ENCODE results near the gene SPTBN4.
"Not testable (repeated sequence)": the region's sequence is repeated elsewhere in the genome, so short reads cannot be mapped to it uniquely, and the experiment has no call there.

SPTBN4 gene

DNA sequence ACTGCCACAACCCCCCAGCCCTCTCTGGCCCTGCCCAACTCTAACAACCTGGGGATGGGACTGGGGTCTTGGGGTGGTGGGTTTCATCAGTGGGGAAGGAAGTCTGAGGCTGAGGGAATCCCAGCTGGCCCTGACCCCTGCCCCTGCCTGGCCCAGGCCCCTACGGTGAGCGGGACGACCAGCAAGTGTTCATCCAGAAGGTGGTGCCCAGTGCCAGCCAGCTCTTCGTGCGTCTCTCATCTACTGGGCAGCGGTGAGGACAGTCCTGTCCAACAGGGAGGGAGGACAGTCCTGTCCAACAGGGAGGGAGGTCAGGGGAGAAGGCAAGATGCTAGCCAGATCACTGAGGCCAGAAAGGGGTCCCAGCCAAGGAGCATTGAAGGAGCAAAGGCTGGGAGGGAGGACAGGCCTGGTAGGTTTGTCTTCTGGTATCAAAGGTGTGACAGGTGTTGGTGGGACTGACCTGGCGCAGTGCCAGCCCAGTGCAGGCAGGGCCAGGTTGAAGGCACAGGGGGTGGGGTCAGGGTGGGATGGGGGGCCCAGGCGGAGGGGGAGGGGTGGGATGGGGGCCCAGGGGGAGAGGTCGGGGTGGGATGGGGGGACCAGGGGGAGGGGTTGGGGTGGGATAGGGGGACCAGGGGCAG lies 122.2 kb downstream of the SPTBN4 start:
- no peak for DNase-seq (ENCODE audit: low spot score)

- DNase-seq (ENCODE audit: low spot score) = no peak
These were observed 123.0 kb downstream of the SPTBN4 start for GRCh38 chr19:40589591-40590429.

DNA sequence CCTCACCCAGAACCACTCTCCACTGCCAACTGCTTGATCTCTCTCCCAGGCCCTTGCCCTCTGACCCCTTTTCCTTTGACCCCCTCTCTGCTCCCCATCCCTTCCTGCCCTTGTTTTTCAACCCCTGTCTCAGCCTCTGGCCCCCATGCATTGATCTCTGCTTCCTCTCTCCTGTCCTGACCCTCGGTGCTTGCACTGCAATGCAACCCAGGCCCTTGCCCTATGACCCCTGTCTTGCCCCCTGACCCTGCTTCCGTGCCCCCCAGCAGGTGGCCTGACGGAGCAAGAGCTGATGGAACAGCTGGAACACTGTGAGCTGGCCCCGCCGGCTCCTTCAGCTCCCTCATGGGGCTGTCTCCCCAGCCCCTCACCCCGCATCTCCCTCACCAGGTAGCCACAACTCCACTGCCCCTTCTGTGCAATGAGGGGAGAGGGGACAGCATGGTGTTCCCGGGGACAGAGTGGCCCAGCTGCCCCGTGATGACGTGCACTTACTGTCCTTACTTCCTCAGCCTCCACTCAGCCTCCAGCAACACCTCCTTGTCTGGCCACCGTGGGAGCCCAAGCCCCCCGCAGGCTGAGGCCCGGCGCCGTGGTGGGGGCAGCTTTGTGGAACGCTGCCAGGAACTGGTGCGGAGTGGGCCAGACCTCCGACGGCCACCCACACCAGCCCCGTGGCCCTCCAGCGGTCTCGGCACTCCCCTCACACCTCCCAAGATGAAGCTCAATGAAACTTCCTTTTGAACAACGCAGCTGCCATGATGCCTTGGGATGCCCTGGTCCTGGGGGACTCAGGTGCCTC lies 123.9 kb downstream of the SPTBN4 start:
- DNase-seq (ENCODE audit: low spot score) = no peak

DNA sequence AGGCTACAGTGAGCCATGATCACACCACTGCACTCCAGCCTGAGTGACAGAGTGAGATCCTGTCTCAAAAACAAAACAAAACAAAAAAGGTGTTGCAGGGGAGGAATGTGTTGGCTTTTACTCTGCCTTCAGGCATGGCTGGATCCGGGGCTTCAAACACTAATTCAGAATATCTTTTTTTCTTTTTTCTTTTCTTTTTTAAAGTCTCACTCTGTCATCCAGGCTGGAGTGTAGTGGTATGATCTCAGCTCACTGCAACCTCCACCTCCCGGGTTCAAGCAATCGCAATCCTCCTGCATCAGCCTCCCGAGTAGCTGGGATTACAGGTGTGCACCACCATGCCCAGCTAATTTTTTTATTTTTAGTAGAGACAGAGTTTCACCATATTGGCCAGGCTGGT lies 124.9 kb downstream of the SPTBN4 start:
- DNase-seq (ENCODE audit: low spot score) = not testable (repeated sequence)

- DNase-seq (ENCODE audit: low spot score) = peak; percentile 62
These were observed 125.4 kb downstream of the SPTBN4 start for GRCh38 chr19:40592170-40592569.

- DNase-seq (ENCODE audit: low spot score) = peak; percentile 56
These were observed 127.5 kb downstream of the SPTBN4 start for GRCh38 chr19:40594255-40594654.

GRCh38 chr19:40594657-40595091 lies 127.9 kb downstream of the SPTBN4 start:
- peak; percentile 20 for DNase-seq (ENCODE audit: low spot score)

DNA sequence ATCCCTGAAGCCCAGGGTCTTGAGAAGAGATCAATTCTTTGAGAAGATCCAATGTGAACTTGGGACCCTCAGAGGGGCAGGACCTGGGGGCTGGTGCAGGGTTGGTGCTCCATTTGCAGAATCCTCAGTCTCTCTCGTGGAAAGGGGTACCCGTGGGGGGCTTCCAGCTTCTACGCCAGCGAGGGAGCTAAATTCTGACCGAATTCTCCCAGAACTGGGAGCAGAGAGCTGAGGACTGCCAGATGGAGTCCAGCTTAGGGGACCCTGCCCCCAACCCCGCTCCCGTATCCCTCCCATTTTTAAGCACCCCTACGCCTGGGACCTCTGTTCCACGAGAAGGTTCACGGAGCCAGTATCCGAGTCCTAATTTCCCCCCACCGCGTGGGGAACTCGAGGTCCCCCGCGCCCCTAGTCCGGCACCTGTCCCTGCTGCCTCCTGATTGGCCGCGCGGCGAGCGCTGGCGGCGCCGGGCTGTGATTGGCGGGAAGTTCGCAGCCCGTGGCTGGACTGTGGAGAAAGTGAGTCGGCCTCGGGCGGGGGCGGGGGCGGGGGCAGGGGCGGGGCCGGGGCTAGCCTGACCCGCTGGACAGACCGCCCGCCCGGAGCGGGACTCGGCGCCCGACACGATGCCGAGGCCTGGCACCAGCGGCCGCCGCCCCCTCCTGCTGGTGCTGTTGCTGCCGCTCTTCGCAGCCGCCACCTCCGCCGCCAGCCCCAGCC lies 130.0 kb downstream of the SPTBN4 start:
- DNase-seq (ENCODE audit: low spot score) = peak; percentile 87

DNA sequence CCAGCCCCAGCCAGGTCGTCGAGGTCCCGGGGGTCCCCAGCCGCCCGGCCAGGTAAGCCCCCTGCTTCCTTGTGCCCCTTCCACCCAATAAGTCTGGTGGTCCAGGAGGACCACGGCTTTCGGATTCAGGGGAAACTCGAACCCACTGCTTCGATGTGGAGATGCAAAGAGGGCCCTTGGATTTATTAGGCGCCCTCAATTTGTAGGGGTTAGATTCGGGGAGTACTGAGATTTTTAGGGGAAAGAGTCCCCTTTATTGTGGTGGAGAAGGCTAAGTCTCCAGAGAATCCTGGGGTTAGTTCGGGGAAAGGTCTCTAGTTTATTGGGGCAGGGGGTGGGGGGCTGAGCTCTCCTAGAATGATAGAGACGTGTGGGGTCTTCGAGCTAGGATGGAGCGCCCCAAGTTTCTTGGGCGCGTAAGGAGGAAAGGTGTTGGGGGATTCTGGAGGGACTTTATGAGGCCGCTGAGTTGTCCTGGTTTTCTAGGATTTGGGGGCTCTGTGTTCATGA lies 130.6 kb downstream of the SPTBN4 start:
- no peak for DNase-seq (ENCODE audit: low spot score)

DNA sequence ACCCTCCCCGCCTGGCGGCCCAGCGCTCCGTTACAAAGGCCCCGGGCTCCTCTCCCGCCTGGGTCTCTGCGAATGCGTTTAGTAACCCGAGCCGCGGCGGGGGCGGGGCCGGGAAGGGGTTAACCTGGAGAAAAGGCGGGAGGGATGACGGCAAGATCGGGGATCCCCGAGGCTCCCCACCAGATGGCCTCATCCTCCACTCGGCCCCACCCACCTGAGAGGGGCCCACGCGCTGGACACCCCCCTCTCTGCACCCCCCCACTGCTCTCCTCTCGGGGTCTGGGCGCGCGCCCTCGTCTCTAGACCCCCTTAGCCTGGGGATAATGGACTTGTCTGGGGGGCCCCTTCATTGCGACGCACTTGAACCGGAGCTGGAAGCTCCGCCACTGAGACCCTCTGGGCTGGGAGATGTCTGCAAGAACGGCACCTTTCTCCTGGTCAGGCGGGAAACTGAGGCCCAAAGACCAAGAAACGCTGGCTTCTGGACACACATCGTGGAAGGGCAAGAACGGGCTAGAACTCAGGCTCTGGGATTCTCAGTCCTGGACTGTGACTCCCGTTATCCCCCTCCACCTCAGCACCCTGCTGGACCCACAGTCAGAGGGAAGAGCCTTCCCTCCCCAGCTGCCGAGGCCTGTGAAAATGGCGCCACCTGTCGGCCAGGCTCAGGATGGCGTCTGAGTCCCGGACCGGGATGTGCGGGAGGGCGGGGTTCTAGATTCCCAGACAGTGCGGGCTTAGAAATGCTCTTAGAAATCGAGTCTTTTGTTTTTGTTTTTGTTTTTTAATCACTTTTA lies 131.5 kb downstream of the SPTBN4 start:
- peak; percentile 67 for DNase-seq (ENCODE audit: low spot score)

- DNase-seq (ENCODE audit: low spot score) = no peak
These were observed 132.1 kb downstream of the SPTBN4 start for GRCh38 chr19:40598918-40599307.

- no peak for DNase-seq (ENCODE audit: low spot score)
These were observed 132.6 kb downstream of the SPTBN4 start for GRCh38 chr19:40599331-40599901.

- DNase-seq (ENCODE audit: low spot score) = no peak
These were observed 133.2 kb downstream of the SPTBN4 start for GRCh38 chr19:40599902-40600569.

GRCh38 chr19:40600570-40601133 lies 133.9 kb downstream of the SPTBN4 start:
- no peak for DNase-seq (ENCODE audit: low spot score)

GRCh38 chr19:40601134-40601974 lies 134.6 kb downstream of the SPTBN4 start, which contains the start of gene LTBP4:
Gene LTBP4, plus strand, starts transcription at chr19:40601369. Its CDS starts 19 bp downstream, at chr19:40601388.
- peak; percentile 7 for DNase-seq (ENCODE audit: low spot score)

DNA sequence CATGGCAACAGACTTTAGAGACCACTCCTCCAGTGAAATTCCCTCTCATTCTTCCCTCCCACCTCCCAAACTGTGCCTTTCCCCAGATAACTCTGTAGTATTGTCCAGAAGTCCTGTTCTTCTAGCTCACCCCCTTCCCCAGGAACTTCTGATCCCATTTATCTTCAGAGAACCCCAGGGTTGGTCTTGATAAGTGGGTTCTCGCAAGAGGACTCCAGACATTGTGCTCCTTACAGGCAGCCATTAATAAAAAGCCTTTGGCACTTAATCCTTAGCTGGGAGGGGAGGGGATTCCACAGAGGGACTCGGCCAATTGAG lies 136.2 kb downstream of the SPTBN4 start:
- no peak for DNase-seq (ENCODE audit: low spot score)

- DNase-seq (ENCODE audit: low spot score) = peak; percentile 86
These were observed 136.8 kb downstream of the SPTBN4 start for GRCh38 chr19:40603389-40604170.

GRCh38 chr19:40604171-40604646 lies 137.4 kb downstream of the SPTBN4 start:
- DNase-seq (ENCODE audit: low spot score) = no peak

All from iPS-NIHi11 (cell line).